GM18870 (cell line): ENCODE measurements around the gene OGFR.
"Not testable (repeated sequence)": the region's sequence is repeated elsewhere in the genome, so short reads cannot be mapped to it uniquely, and the experiment has no call there.

Experiments
- ATAC-seq: cut with Tn5 transposase; IDR thresholded peaks from one replicate; pipeline ENCODE4 v1.9.1; 2021; ENCODE audit warnings: moderate library complexity; ENCODE audit not compliant: unreplicated experiment

OGFR gene

DNA sequence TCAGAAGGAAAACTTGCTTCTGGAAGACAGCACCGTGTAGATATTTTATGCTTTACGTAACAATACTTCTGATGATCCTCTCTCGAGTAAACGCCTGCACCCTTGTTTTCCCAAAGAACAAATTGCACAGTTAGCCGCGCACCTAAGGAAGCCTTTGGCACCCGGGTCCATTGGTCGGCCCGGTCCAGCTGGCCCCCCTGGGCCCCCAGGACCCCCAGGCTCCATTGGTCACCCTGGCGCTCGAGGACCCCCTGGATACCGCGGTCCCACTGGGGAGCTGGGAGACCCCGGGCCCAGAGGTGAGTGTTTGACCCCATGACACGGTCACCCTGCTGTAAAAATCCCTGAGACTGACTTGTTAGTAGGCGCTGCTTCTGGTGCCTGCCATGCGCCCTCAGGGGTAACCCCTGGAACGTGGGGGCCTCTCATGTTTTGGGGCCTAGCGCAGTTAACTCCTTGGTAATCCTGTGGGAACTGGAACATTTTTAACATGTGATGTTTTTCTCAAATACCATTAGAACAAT is 32.4 kb downstream of the OGFR start:
- no peak for ATAC-seq

DNA sequence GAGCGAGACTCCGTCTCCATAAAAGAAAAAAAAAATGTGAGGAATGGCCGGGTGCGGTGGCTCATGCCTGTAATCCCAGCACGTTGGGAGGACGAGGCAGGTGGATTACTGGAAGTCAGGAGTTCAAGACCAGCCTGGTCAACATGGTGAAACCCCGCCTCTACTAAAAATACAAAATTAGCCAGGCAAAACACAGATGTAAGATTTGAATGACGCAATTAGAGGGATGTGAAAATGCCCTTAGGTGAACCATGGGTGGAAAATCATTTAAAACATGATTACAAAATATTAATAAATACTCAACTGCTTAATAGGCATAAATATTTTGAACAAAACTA is 33.1 kb downstream of the OGFR start:
- peak; percentile 31 for ATAC-seq

- peak; percentile 43 for ATAC-seq
Measured at GRCh38 chr20:62838128-62838891, 33.7 kb downstream of the OGFR start.

- ATAC-seq, result no peak
Measured at GRCh38 chr20:62839261-62839660, 34.6 kb downstream of the OGFR start.

- ATAC-seq, result no peak
Measured at GRCh38 chr20:62839816-62840215, 35.2 kb downstream of the OGFR start.

- ATAC-seq, result no peak
Measured at GRCh38 chr20:62840244-62841197, 35.9 kb downstream of the OGFR start.

- no peak for ATAC-seq
Measured at GRCh38 chr20:62841705-62842212, 37.1 kb downstream of the OGFR start.

GRCh38 chr20:62843656-62844055 is 39.0 kb downstream of the OGFR start:
- ATAC-seq, result no peak

DNA sequence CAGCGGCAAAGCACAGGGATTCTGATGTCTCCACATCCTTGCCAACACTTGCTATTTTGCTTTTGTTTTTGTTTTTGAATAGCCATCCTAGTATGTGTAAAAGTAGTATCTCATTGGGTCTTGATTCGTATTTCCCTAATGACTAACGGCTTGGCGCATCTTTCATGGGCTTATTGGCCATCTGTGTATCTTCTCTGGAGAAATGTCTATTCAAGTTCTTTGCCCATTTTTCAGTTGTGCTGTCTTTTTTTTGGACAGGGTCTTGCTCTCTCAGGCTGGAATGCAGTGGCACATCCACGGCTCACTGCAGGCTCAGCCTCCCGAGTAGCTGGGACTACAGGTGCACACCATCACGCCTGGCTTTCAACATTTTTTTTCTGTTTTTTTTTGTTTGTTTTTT is 39.5 kb downstream of the OGFR start:
- no peak for ATAC-seq

DNA sequence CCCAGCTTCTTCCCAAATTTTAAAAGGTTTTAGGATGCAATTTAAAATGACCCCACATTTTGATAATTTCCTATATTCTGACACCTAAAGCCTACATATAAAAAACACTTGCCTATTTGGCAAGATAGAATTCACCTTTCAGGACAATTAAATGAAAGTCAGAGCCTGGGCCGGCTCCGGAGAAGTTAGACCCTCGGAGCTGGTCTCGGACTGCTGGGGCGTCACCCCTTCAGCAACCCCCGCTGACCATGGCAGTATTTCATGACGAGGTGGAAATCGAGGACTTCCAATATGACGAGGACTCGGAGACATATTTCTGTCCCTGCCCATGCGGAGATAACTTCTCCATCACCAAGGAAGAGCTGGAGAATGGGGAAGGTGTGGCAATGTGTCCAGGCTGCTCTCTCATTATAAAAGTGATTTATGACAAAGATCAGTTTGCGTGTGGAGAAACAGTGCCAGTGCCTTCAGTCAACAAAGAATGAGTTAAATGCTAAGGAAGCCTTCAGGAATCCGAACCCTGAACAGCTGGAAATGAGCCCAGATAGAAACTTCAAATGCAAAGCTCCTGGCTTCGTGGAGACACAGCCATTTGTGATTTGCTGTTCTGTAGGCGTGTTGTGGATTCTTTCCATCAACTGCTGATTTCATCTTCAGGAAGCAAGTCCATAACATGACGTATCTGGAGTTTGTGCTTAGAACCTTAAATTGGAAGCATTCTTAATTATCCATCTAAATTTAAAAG is 41.0 kb downstream of the OGFR start:
- ATAC-seq, result no peak

DNA sequence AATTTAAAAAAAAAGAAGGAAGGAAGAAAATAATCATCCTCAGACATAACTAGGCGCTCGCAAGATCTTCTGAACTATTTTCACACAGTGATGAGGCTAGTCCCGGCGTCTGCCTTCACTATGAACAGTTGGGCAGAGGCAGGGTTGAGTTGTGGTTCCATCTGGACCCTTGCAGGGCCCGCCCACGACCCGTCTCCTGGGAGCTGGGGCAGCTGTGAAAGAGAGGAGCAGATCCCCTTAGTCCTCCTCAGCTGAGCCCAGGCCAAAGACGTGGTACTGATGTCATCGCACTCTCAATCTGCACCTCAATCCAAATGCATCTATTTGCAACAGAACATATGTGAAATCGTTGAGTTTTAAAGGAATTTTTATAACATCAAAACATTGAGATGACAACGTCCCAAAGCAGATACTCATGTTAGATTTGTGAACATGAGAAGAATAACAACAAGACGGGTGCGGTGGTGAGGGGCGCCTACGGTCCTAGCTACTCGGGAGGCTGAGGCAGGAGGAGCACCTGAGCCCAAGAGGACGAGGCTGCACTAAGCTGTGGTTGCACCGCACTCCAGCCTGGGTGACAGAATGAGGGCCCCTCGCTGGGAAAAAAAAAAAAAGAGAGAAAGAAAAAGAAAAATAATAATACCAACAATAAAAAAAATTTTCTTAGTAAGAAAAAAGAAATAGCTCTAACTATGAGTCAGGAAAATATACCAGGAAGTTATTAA is 41.7 kb downstream of the OGFR start:
- ATAC-seq, result no peak

GRCh38 chr20:62848917-62849316 is 44.3 kb downstream of the OGFR start:
- ATAC-seq, result not testable (repeated sequence)

DNA sequence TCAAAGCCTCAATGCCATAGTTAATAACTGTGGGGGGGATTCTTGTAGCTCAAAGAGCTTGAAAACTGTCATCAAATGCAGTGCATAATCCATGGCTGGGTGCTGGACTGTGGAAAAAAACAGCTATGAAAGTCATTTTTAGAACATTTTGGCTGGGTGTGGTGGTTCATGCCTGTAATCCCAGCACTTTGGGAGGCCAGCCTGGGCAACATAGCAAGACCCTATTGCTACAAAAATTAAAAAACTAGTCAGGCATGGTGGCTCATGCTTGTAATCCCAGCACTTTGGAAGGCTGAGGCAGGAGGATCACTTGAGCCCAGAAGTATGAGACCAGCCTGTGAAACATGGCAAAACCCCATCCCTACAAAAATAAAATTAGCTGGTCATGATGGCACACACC is 44.8 kb downstream of the OGFR start:
- no peak for ATAC-seq

DNA sequence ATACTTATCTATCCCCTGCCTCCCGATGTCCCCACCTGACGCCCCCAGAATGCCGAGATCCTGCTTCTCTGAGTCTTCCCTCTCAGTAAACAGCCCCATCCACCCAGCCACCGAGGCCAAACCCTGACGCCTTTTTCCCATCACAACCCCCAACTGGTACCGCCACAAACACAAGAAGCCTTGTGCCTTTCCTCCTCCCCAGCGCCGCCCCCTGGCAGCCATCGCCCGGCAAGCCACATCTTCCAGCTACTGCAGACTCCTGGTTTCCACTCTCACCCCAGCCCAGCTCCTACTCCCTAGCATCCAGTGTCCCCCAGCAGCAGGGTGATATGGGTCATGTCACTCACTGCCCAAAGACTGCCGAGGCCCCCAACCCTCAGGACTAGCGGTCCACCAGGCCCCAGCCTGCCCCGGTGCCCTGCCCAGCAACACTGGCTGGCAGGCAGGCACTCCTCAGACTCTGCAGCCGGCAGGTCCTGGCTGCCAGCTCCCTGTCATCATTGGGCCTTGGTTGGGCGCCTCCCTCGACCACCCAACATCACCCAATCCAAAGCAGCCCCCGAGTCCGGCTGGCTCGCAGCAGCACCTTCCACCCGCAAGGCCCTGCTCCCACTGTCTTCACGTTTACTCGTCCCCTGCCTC is 45.8 kb downstream of the OGFR start:
- ATAC-seq, result no peak

- no peak for ATAC-seq
Measured at GRCh38 chr20:62852196-62852595, 47.6 kb downstream of the OGFR start.

- no peak for ATAC-seq
Measured at GRCh38 chr20:62852841-62853240, 48.2 kb downstream of the OGFR start.

- not testable (repeated sequence) for ATAC-seq
Measured at GRCh38 chr20:62853304-62853703, 48.7 kb downstream of the OGFR start.

- ATAC-seq, result no peak
Measured at GRCh38 chr20:62854121-62854520, 49.5 kb downstream of the OGFR start.

DNA sequence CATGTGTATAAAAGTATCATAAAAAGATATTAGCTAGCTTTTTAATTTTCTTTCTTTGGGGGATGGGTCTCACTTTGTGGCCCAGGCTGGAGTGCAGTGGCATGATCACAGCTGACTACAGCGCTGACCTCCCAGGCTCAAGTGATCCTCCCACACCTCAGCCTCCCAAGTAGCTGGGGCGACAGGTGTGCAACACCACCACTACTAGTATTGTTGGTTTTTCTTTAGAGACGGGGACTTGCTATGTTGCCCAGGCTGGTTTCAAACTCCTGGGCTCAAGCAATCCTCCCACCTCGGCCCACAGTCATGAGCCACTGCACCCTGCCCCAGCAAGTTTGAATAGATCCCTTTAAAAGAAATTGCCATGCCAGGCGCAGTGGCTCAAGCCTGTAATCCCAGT is 50.5 kb downstream of the OGFR start:
- ATAC-seq, result no peak
